NT2/D1 (cell line): ENCODE data around the gene SOAT1.

ENCODE experiments used
- YY1 ChIP-seq: IDR thresholded peaks from 2 replicates; pipeline ENCODE4 v1.6.1; 2011; ENCODE audit not compliant: insufficient read length, insufficient read depth
- ZNF274 ChIP-seq: IDR thresholded peaks from 2 replicates; pipeline ENCODE4 v1.6.1; 2011; ENCODE audit warnings: mild to moderate bottlenecking, low read depth, low read length

- TF ChIP-seq YY1 (no peak), ZNF274 (no peak)
Observed at GRCh38 chr1:179327196-179327595, 33.6 kb downstream of the SOAT1 start.
